Measurements from ENCODE around the gene IGSF5.

GRCh38 chr21:39712273-39712672 is 32.7 kb upstream of the IGSF5 start:
- TF ChIP-seq CTCF (IDR thresholded peaks at IDR 0.05) (no peak), POLR2A (IDR thresholded peaks at IDR 0.05) (no peak)
